ENCODE measurements around the gene PALM.

DNA sequence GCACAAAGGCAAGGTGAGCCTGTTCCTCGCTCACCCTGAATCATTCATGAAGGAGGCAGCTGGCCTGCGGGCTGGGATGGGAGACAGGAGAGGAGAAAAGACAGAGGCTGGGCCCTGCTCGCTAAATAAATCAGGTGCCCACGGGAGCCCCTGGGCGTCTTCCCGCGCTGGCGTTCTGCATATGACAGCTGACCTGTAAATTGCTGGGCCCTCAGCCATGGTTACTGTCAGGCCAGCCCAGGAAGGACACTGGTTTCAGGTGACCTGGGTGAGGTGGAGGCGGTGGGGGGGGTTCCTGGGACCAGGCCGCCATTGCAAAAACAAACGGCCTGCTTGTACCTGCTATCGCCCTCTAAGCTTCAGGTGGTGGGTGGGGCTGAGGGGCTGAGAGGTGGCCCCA, 85.1 kb downstream of the PALM start:
- no peak for TF ChIP-seq SIN3A (IDR thresholded peaks at IDR 0.05; ENCODE audit: borderline replicate concordance, insufficient read depth, low read length)
- TF ChIP-seq, protein P1, sequence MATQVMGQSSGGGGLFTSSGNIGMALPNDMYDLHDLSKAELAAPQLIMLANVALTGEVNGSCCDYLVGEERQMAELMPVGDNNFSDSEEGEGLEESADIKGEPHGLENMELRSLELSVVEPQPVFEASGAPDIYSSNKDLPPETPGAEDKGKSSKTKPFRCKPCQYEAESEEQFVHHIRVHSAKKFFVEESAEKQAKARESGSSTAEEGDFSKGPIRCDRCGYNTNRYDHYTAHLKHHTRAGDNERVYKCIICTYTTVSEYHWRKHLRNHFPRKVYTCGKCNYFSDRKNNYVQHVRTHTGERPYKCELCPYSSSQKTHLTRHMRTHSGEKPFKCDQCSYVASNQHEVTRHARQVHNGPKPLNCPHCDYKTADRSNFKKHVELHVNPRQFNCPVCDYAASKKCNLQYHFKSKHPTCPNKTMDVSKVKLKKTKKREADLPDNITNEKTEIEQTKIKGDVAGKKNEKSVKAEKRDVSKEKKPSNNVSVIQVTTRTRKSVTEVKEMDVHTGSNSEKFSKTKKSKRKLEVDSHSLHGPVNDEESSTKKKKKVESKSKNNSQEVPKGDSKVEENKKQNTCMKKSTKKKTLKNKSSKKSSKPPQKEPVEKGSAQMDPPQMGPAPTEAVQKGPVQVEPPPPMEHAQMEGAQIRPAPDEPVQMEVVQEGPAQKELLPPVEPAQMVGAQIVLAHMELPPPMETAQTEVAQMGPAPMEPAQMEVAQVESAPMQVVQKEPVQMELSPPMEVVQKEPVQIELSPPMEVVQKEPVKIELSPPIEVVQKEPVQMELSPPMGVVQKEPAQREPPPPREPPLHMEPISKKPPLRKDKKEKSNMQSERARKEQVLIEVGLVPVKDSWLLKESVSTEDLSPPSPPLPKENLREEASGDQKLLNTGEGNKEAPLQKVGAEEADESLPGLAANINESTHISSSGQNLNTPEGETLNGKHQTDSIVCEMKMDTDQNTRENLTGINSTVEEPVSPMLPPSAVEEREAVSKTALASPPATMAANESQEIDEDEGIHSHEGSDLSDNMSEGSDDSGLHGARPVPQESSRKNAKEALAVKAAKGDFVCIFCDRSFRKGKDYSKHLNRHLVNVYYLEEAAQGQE (IDR thresholded peaks at IDR 0.05; ENCODE audit: insufficient read depth in 1 of 2, low read depth in 2 of 2, low read length in 2 of 2): no peak

Data from PFSK-1 (cell line).